ENCODE results near the gene D2HGDH.

The D2HGDH gene

GRCh38 chr2:241804326-241805229 lies 70.1 kb downstream of the D2HGDH start:
- TF ChIP-seq POLR2AphosphoS5 (IDR thresholded peaks at IDR 0.05; ENCODE audit: low read depth, low read length) (no peak), REST (IDR thresholded peaks at IDR 0.05; ENCODE audit: insufficient read depth in 1 of 2, low read depth in 2 of 2, low read length in 2 of 2) (no peak), SIN3A (IDR thresholded peaks at IDR 0.05; ENCODE audit: borderline replicate concordance, insufficient read depth, low read length) (no peak), FOXP2 (optimal IDR thresholded peaks at IDR 0.05; ENCODE audit: borderline replicate concordance, extremely low read depth, extremely low read length, insufficient read depth) (no peak), TAF1 (IDR thresholded peaks at IDR 0.05; ENCODE audit: borderline replicate concordance, insufficient read depth, low read length) (no peak)

DNA sequence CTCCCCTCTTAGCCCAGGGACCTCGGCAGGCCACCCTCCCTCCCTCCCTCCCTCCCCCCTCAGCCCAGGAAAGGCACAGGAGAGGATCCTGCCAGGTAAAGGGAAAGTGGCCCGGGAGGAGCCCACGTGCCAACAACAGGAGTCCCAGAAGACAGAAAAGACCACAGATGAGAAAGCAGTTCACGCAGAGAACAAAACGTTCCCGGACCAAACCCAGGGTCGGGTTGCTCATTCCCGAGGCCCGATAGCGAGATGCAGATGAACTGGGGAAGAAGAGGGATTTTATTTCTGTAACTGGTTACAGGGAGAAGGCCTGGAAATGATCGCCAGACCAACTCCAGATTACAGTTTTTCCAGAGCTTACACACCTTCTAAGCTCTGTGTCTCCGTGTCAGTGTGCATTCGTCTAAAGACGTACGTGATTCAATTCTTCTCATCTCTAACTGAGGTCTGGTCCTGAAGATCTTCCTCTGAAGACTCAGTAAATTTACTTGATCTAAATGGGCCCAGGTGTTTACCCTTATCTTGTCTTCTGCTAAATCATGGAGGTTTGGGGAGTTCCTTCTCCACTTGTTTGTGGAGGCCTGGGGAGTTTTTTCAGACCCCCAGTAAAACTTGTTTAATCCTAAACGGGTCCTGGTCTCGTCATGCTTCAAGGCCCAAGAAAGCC lies 73.8 kb downstream of the D2HGDH start:
- TF ChIP-seq FOXP2 (optimal IDR thresholded peaks at IDR 0.05; ENCODE audit: borderline replicate concordance, extremely low read depth, extremely low read length, insufficient read depth) (no peak), SIN3A (IDR thresholded peaks at IDR 0.05; ENCODE audit: borderline replicate concordance, insufficient read depth, low read length) (no peak), POLR2AphosphoS5 (IDR thresholded peaks at IDR 0.05; ENCODE audit: low read depth, low read length) (no peak), REST (IDR thresholded peaks at IDR 0.05; ENCODE audit: insufficient read depth in 1 of 2, low read depth in 2 of 2, low read length in 2 of 2) (no peak), TAF1 (IDR thresholded peaks at IDR 0.05; ENCODE audit: borderline replicate concordance, insufficient read depth, low read length) (no peak)

GRCh38 chr2:241808721-241809382 lies 74.4 kb downstream of the D2HGDH start, which contains the start of gene NEU4:
Gene NEU4 (plus strand): TSS chr2:241809193. CDS start chr2:241814485, 5,292 bp downstream.
- TF ChIP-seq REST (IDR thresholded peaks at IDR 0.05; ENCODE audit: insufficient read depth in 1 of 2, low read depth in 2 of 2, low read length in 2 of 2): no peak
- no peak for TF ChIP-seq FOXP2 (optimal IDR thresholded peaks at IDR 0.05; ENCODE audit: borderline replicate concordance, extremely low read depth, extremely low read length, insufficient read depth)
- TF ChIP-seq TAF1 (IDR thresholded peaks at IDR 0.05; ENCODE audit: borderline replicate concordance, insufficient read depth, low read length): no peak
- no peak for TF ChIP-seq SIN3A (IDR thresholded peaks at IDR 0.05; ENCODE audit: borderline replicate concordance, insufficient read depth, low read length)
- TF ChIP-seq POLR2AphosphoS5 (IDR thresholded peaks at IDR 0.05; ENCODE audit: low read depth, low read length): no peak

GRCh38 chr2:241809383-241810306 lies 75.2 kb downstream of the D2HGDH start:
- TF ChIP-seq SIN3A (IDR thresholded peaks at IDR 0.05; ENCODE audit: borderline replicate concordance, insufficient read depth, low read length): no peak
- TF ChIP-seq REST (IDR thresholded peaks at IDR 0.05; ENCODE audit: insufficient read depth in 1 of 2, low read depth in 2 of 2, low read length in 2 of 2): no peak
- no peak for TF ChIP-seq FOXP2 (optimal IDR thresholded peaks at IDR 0.05; ENCODE audit: borderline replicate concordance, extremely low read depth, extremely low read length, insufficient read depth)
- no peak for TF ChIP-seq TAF1 (IDR thresholded peaks at IDR 0.05; ENCODE audit: borderline replicate concordance, insufficient read depth, low read length)
- no peak for TF ChIP-seq POLR2AphosphoS5 (IDR thresholded peaks at IDR 0.05; ENCODE audit: low read depth, low read length)

Data from PFSK-1 (cell line).